SK-N-SH (cell line): ENCODE data around the gene GPATCH4. TPM values are rescaled to one million over a fixed set of nuclear protein-coding genes. Genes with fewer than 3 reads are reported as not detected.

ENCODE experiments used
- CTCF ChIA-PET: fragments of 300-600, 350-600 bp; formaldehyde crosslinking; extraction: SDS; loops from one replicate; lab custom pipeline; 2021; lab: Yijun Ruan, JAX
- POLR2A ChIA-PET: fragments of 350-600 bp; sonication (Branson Sonifier 250); formaldehyde crosslinking; extraction: SDS; loops from one replicate; lab custom pipeline; 2020; ENCODE audit warnings: antibody characterized with exemption, inconsistent platforms; lab: Yijun Ruan, JAX
- DNase-seq: peaks from one replicate; pipeline ENCODE4 v3.0.0; 2012
- H2AFZ ChIP-seq: fragments of 200-600 bp; sonication (generic); 2 replicates; pipeline ENCODE4 v1.8.1; 2016; ENCODE audit warnings: antibody characterized with exemption, mild to moderate bottlenecking, low read depth
- H3F3A ChIP-seq: fragments of 200-600 bp; sonication (generic); replicated peaks from 2 replicates; pipeline ENCODE3; 2016; ENCODE audit warnings: antibody characterized with exemption, mild to moderate bottlenecking; ENCODE audit not compliant: insufficient read depth
- H3K27ac ChIP-seq, 2 experiments: fragments of 200-500 bp in 1 of 2; fragments of 200-600 bp in 1 of 2; sonication (Bioruptor generic) in 1 of 2; sonication (generic), shearing (Covaris generic) in 1 of 2; 2 replicates each; pipeline versions ENCODE4 v1.5.1 to v1.6.1; 2014 to 2016; ENCODE audit warnings: low read depth in 2 of 2, inconsistent platforms in 1 of 2, low read length in 1 of 2, mild to moderate bottlenecking in 1 of 2, mixed read lengths in 1 of 2
- H3K27me3 ChIP-seq: fragments of 200-600 bp; sonication (generic), shearing (Covaris generic); 2 replicates; pipeline ENCODE4 v1.6.1; 2016; ENCODE audit warnings: mixed run types; ENCODE audit not compliant: insufficient read depth
- H3K36me3 ChIP-seq, 2 experiments: fragments of 200-500 bp in 1 of 2; fragments of 200-600 bp in 1 of 2; sonication (Bioruptor generic) in 1 of 2; sonication (generic) in 1 of 2; replicated peaks in 1 of 2; 2 replicates each; pipeline versions ENCODE3 to v1.5.1; 2014 to 2016; ENCODE audit warnings: low read length in 1 of 2, mild to moderate bottlenecking in 1 of 2; ENCODE audit not compliant: insufficient read depth in 2 of 2, control insufficient read depth in 1 of 2
- H3K4me1 ChIP-seq, 2 experiments: fragments of 200-500 bp in 1 of 2; fragments of 200-600 bp in 1 of 2; sonication (Bioruptor generic) in 1 of 2; sonication (generic), shearing (Covaris generic) in 1 of 2; 2 replicates each; pipeline versions ENCODE4 v1.5.1 to v1.6.1; 2014 to 2016; ENCODE audit warnings: low read depth in 1 of 2, low read length in 1 of 2, mixed run types in 1 of 2; ENCODE audit not compliant: insufficient read depth in 2 of 2, control insufficient read depth in 1 of 2
- H3K4me2 ChIP-seq: fragments of 200-600 bp; sonication (generic), shearing (Covaris generic); 2 replicates; pipeline ENCODE4 v1.6.1; 2017; ENCODE audit warnings: mixed run types
- H3K4me3 ChIP-seq, 2 experiments: fragments of 200-500 bp in 1 of 2; fragments of 200-600 bp in 1 of 2; sonication (Bioruptor generic) in 1 of 2; sonication (generic), shearing (Covaris generic) in 1 of 2; 2 replicates each; pipeline versions ENCODE4 v1.5.1 to v1.8.1; 2014 to 2016; ENCODE audit warnings: low read depth in 2 of 2, inconsistent platforms in 1 of 2, low read length in 1 of 2, mild to moderate bottlenecking in 1 of 2, mixed read lengths in 1 of 2, moderate library complexity in 1 of 2
- H3K79me2 ChIP-seq: fragments of 200-600 bp; sonication (generic); 2 replicates; pipeline ENCODE4 v1.8.1; 2017; ENCODE audit warnings: mild to moderate bottlenecking; ENCODE audit not compliant: insufficient read depth
- H3K9ac ChIP-seq: fragments of 200-600 bp; sonication (generic); 2 replicates; pipeline ENCODE4 v1.6.1; 2017; ENCODE audit warnings: mixed run types
- H3K9me2 ChIP-seq: fragments of 200-600 bp; sonication (generic); 2 replicates; pipeline ENCODE4 v1.6.1; 2017; ENCODE audit warnings: mixed run types
- H3K9me3 ChIP-seq: fragments of 200-600 bp; sonication (generic); 2 replicates; pipeline ENCODE4 v1.6.1; 2017; ENCODE audit warnings: mixed run types, mild to moderate bottlenecking, moderate library complexity
- H4K20me1 ChIP-seq: fragments of 200-600 bp; sonication (generic); 2 replicates; pipeline ENCODE4 v1.6.1; 2017; ENCODE audit warnings: mild to moderate bottlenecking, mixed run types; ENCODE audit not compliant: insufficient read depth
- ELF1 ChIP-seq: IDR thresholded peaks from 2 replicates; pipeline ENCODE4 v1.4.0; 2012
- EP300 ChIP-seq, 2 experiments: IDR thresholded peaks; 2 replicates each; pipeline versions ENCODE4 v1.4.0 to v1.6.1; 2012; ENCODE audit warnings: borderline replicate concordance in 1 of 2, low read depth in 1 of 2, low read length in 1 of 2
- GABPA ChIP-seq: IDR thresholded peaks from 2 replicates; pipeline ENCODE4 v1.4.0; 2012; ENCODE audit warnings: low read depth, mild to moderate bottlenecking
- GATA2 ChIP-seq: sonication (generic); formaldehyde crosslinking; IDR thresholded peaks from 2 replicates; pipeline ENCODE4 v1.5.0; 2020; ENCODE audit warnings: mild to moderate bottlenecking, missing genetic modification reagents
- MXI1 ChIP-seq: IDR thresholded peaks from 2 replicates; pipeline ENCODE4 v1.6.1; 2012; ENCODE audit warnings: mild to moderate bottlenecking, low read depth, low read length, improper control_type of control experiment
- NFIC ChIP-seq: IDR thresholded peaks from 2 replicates; pipeline ENCODE4 v1.4.0; 2012; ENCODE audit warnings: borderline replicate concordance
- NRF1 ChIP-seq: IDR thresholded peaks from 2 replicates; pipeline ENCODE4 v1.6.1; 2012; ENCODE audit warnings: low read depth, mild to moderate bottlenecking, low read length
- RXRA ChIP-seq: IDR thresholded peaks from 2 replicates; pipeline ENCODE4 v1.4.0; 2012; ENCODE audit warnings: low read depth, mild to moderate bottlenecking, borderline replicate concordance
- SIN3A ChIP-seq: IDR thresholded peaks from 2 replicates; pipeline ENCODE4 v1.6.1; 2012; ENCODE audit warnings: low read depth, mild to moderate bottlenecking, low read length, moderate library complexity, borderline replicate concordance
- TCF12 ChIP-seq: IDR thresholded peaks from 2 replicates; pipeline ENCODE4 v1.4.0; 2012
- WGBS: methylation state at CpG from one replicate; pipeline ENCODE4 v1.1.6; 2017; ENCODE audit warnings: low lambda C conversion rate; 5-methylcytosine and 5-hydroxymethylcytosine counted together
- polyA plus RNA-seq, 3 experiments: library from polyadenylated mRNA; depleted of rRNA; stranded (reverse); fragments of >200 nt; gene quantifications; 2 replicates each; pipeline ENCODE4 v1.2.3, GENCODE V29; 2012
- TF ChIP-seq, protein P1 (sequence below): IDR thresholded peaks from 2 replicates; pipeline ENCODE4; 2012
- TF ChIP-seq, protein P2 (sequence below): IDR thresholded peaks from 2 replicates; pipeline ENCODE4 v1.6.1; 2012; ENCODE audit warnings: mild to moderate bottlenecking, low read depth, low read length, moderate library complexity
- TF ChIP-seq, protein P3 (sequence below): fragments of 150-350 bp; IDR thresholded peaks from 2 replicates; pipeline ENCODE4 v1.6.1; 2017; ENCODE audit warnings: antibody characterized with exemption, low read length, low read depth, borderline replicate concordance
- TF ChIP-seq, protein P4 (sequence below): IDR thresholded peaks from 2 replicates; pipeline ENCODE4 v1.4.0; 2012; ENCODE audit warnings: low read depth
- TF ChIP-seq, protein P5 (sequence below): IDR thresholded peaks from 2 replicates; pipeline ENCODE4 v1.4.0; 2012; ENCODE audit warnings: low read depth, borderline replicate concordance

The GPATCH4 gene
- polyA plus RNA-seq, 1 of the 3 experiments (the other 2 are of a cell fraction), result 36.6 TPM

DNA sequence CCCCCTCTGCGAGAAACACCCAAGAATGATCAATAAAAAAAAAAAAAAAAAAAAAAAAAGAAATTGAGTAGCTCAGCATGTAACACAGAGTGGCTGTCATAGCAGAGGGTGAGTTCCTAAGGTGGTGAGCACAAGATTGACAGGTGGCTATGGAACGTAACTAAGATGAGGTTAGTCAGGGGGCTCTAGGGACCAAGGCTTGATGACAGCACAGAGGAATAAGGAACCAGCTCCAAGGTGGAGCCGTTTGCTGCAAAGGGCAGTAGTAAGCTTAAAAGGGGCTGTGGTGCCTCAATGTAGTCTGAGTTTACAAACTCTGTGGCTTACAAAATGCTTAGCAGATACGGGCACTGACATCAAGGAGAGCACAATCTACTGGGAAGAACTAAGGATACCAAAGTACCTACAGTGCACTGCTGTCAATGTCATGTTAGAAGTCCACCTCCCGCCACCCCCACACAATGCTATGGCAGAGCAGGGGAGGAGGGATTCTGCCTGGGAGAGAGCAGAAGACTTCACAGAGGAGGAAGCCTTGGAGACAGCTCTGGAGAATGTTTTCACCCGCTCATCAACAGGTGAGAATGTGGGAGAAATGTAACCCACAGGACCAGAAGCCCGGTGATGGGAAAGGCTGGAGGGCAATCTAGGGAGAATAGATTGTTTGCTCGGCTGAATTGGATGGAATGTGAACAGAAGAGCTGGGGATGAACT lies 42.0 kb downstream of the GPATCH4 start:
- Histone ChIP-seq H3K27ac (no peak overlapping the region), H3K4me1 (peaks cover 0 to 3% of the 10 kb centered on the region in 2 experiments; a peak in 1 of 4 replicates), H3K4me2 (no peak overlapping the region), H3K36me3 (peaks cover 6 to 44% of the 10 kb centered on the region in 2 experiments), H3F3A (no peaks in the 10 kb centered on the region), H4K20me1 (no peaks in the 10 kb centered on the region), H3K9ac (no peak overlapping the region), H3K79me2 (no peaks in the 10 kb centered on the region), H2AFZ (no peak overlapping the region), H3K9me3 (no peaks in the 10 kb centered on the region), H3K9me2 (no peaks in the 10 kb centered on the region), H3K4me3 (no peak overlapping the region), H3K27me3 (no peaks in the 10 kb centered on the region)
- TF ChIP-seq, protein P1, sequence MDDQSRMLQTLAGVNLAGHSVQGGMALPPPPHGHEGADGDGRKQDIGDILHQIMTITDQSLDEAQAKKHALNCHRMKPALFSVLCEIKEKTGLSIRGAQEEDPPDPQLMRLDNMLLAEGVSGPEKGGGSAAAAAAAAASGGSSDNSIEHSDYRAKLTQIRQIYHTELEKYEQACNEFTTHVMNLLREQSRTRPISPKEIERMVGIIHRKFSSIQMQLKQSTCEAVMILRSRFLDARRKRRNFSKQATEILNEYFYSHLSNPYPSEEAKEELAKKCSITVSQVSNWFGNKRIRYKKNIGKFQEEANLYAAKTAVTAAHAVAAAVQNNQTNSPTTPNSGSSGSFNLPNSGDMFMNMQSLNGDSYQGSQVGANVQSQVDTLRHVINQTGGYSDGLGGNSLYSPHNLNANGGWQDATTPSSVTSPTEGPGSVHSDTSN, result no peak
- TF ChIP-seq RXRA (no peak), MXI1 (no peak), ELF1 (no peak), TCF12 (no peak), GATA2 (CRISPR knock-in tag) (no peak), NFIC (no peak), EP300 (IDR thresholded peaks at IDR 0.05; ENCODE audit: borderline replicate concordance in 1 of 2, low read depth in 1 of 2, low read length in 1 of 2) (no peak)
- TF ChIP-seq, protein P2, sequence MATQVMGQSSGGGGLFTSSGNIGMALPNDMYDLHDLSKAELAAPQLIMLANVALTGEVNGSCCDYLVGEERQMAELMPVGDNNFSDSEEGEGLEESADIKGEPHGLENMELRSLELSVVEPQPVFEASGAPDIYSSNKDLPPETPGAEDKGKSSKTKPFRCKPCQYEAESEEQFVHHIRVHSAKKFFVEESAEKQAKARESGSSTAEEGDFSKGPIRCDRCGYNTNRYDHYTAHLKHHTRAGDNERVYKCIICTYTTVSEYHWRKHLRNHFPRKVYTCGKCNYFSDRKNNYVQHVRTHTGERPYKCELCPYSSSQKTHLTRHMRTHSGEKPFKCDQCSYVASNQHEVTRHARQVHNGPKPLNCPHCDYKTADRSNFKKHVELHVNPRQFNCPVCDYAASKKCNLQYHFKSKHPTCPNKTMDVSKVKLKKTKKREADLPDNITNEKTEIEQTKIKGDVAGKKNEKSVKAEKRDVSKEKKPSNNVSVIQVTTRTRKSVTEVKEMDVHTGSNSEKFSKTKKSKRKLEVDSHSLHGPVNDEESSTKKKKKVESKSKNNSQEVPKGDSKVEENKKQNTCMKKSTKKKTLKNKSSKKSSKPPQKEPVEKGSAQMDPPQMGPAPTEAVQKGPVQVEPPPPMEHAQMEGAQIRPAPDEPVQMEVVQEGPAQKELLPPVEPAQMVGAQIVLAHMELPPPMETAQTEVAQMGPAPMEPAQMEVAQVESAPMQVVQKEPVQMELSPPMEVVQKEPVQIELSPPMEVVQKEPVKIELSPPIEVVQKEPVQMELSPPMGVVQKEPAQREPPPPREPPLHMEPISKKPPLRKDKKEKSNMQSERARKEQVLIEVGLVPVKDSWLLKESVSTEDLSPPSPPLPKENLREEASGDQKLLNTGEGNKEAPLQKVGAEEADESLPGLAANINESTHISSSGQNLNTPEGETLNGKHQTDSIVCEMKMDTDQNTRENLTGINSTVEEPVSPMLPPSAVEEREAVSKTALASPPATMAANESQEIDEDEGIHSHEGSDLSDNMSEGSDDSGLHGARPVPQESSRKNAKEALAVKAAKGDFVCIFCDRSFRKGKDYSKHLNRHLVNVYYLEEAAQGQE, result no peak
- TF ChIP-seq, protein P3, sequence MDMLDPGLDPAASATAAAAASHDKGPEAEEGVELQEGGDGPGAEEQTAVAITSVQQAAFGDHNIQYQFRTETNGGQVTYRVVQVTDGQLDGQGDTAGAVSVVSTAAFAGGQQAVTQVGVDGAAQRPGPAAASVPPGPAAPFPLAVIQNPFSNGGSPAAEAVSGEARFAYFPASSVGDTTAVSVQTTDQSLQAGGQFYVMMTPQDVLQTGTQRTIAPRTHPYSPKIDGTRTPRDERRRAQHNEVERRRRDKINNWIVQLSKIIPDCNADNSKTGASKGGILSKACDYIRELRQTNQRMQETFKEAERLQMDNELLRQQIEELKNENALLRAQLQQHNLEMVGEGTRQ, result no peak
- ChIA-PET CTCF (interaction anchor here (1.8 kb wide), 1 partner anchor 79 kb away, joined by 4 read pairs; no protein-coding TSS in a partner anchor), POLR2A (interaction anchor here (1.4 kb wide), 1 partner anchor 59 kb away, joined by 4 read pairs; the partner anchor contains the start of gene MEF2D)
- DNase-seq, result no peak
- 84% methylated on average over 7 of the region's 8 CpGs for WGBS

DNA sequence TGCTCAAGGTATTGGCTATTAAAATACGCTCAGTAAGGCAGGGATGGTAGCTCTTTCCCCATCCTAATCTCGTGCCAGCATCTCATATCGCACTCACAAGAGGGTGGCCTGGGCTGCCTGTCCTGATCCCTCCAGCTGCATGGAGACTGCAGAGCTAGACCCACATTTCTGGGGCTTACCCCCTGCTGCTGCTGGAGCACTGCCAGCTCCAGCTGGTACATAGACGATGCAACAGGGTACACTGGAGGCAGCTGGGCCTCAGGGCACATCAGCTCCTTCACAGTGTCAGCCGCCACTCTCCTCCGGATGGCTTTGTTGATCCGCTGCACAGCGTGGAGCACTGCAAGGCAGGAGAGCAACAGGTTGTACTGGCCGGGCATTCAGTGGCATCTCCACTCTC lies 44.9 kb downstream of the GPATCH4 start:
- no peaks in the 10 kb centered on the region for H4K20me1 ChIP-seq
- H2AFZ ChIP-seq, result no peak overlapping the region
- H3F3A ChIP-seq, result no peaks in the 10 kb centered on the region
- no peaks in the 10 kb centered on the region for H3K27me3 ChIP-seq
- H3K9ac ChIP-seq, result no peak overlapping the region
- peaks cover 0 to 3% of the 10 kb centered on the region in 2 experiments; a peak in 1 of 4 replicates for H3K4me1 ChIP-seq
- ChIA-PET POLR2A (no interaction called here), CTCF (interaction anchor here (0.8 to 1.3 kb wide), 2 partner anchors 25 to 111 kb away, joined by 3 read pairs; no protein-coding TSS in a partner anchor)
- H3K36me3 ChIP-seq, result peaks cover 6 to 29% of the 10 kb centered on the region in 2 experiments
- no peak overlapping the region for H3K4me3 ChIP-seq
- no peaks in the 10 kb centered on the region for H3K9me2 ChIP-seq
- H3K27ac ChIP-seq, result no peak overlapping the region
- no peak overlapping the region for H3K4me2 ChIP-seq
- H3K79me2 ChIP-seq, result no peaks in the 10 kb centered on the region
- 75% methylated on average over 9 of the region's 9 CpGs for WGBS
- no peaks in the 10 kb centered on the region for H3K9me3 ChIP-seq
- DNase-seq, result no peak
- TF ChIP-seq RXRA (no peak), GABPA (no peak), NRF1 (no peak), MXI1 (no peak), SIN3A (no peak)
- TF ChIP-seq, protein P4, sequence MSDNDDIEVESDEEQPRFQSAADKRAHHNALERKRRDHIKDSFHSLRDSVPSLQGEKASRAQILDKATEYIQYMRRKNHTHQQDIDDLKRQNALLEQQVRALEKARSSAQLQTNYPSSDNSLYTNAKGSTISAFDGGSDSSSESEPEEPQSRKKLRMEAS, result no peak
- TF ChIP-seq, protein P5, sequence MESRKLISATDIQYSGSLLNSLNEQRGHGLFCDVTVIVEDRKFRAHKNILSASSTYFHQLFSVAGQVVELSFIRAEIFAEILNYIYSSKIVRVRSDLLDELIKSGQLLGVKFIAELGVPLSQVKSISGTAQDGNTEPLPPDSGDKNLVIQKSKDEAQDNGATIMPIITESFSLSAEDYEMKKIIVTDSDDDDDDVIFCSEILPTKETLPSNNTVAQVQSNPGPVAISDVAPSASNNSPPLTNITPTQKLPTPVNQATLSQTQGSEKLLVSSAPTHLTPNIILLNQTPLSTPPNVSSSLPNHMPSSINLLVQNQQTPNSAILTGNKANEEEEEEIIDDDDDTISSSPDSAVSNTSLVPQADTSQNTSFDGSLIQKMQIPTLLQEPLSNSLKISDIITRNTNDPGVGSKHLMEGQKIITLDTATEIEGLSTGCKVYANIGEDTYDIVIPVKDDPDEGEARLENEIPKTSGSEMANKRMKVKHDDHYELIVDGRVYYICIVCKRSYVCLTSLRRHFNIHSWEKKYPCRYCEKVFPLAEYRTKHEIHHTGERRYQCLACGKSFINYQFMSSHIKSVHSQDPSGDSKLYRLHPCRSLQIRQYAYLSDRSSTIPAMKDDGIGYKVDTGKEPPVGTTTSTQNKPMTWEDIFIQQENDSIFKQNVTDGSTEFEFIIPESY, result no peak
- TF ChIP-seq, protein P1, result no peak
- TF ChIP-seq, protein P3, result no peak
